GM23338 (cell line): ENCODE results near the gene CLEC11A.

Experiments used
- CTCF ChIP-seq, 2 experiments: fragments of 200-600 bp in 1 of 2; sonication (generic) in 1 of 2; conservative IDR thresholded peaks; 2 replicates each; pipeline versions ENCODE4 v1.5.1 to v1.6.1; 2016 to 2017; ENCODE audit warnings: antibody characterized with exemption in 2 of 2, low read depth in 2 of 2, mild to moderate bottlenecking in 2 of 2, moderate library complexity in 1 of 2
- EZH2 ChIP-seq: fragments of 200-600 bp; sonication (generic); IDR thresholded peaks from one replicate; pipeline ENCODE4 v1.8.0; 2017; ENCODE audit warnings: antibody characterized with exemption, mild to moderate bottlenecking, low read depth; ENCODE audit not compliant: unreplicated experiment
- POLR2AphosphoS5 ChIP-seq: IDR thresholded peaks from 2 replicates; pipeline ENCODE4 v1.6.1; 2016; ENCODE audit warnings: antibody characterized with exemption, low read depth

GRCh38 chr19:50739914-50740426, 16.8 kb downstream of the CLEC11A start:
- TF ChIP-seq POLR2AphosphoS5 (no peak), CTCF (conservative IDR thresholded peaks at IDR 0.05; ENCODE audit: low read depth in 2 of 2) (no peak), EZH2 (no peak)
